Esophagus muscularis mucosa (tissue), 4 donors: ENCODE results near the gene ZFX.

ENCODE experiments used
- EP300 ChIP-seq: sonication (generic); formaldehyde crosslinking; IDR thresholded peaks from one replicate; pipeline ENCODE4 v1.6.1; 2017; ENCODE audit warnings: antibody characterized with exemption
- POLR2A ChIP-seq: fragments of 450-650 bp; IDR thresholded peaks from one replicate; pipeline ENCODE4 v1.6.1; 2017; ENCODE audit warnings: antibody characterized with exemption, moderate library complexity, mild to moderate bottlenecking, low read depth
- TF ChIP-seq, protein P1 (sequence below), 3 experiments: fragments of 200-600 bp in 2 of 3; fragments of 450-650 bp in 1 of 3; sonication (generic) in 2 of 3; IDR thresholded peaks; one replicate each; pipeline ENCODE4 v1.5.1; 2017 to 2019; ENCODE audit warnings: antibody characterized with exemption in 3 of 3, mild to moderate bottlenecking in 2 of 3, moderate library complexity in 1 of 3

DNA sequence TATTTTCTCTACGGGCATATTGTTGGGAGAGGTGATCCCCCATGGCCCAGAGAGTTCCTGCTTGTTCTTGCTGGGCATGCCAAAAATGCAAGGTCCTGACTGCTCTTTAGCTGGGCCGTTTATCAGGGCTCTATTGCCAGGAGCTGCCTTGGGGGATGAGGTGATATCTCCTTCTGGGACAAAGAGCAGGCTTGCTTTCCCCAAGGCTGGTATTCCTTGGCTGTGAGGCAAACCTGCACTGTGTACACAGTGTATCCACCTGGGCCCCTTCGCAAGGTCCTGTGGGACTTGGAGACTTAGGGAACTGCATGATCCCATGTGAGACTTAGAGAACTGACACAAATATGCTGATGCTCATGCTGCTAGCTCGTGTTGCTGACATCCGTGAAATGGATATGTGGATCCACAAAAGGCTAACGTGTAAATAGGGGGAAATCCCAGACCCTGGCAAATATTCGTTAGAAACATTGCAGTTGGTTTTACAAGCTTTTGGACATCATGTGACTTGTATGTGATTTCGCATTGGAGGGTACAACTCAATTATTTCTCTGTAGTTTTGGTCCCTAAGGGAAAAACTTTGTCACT, 24.4 kb upstream of the ZFX start:
- TF ChIP-seq, protein P1, sequence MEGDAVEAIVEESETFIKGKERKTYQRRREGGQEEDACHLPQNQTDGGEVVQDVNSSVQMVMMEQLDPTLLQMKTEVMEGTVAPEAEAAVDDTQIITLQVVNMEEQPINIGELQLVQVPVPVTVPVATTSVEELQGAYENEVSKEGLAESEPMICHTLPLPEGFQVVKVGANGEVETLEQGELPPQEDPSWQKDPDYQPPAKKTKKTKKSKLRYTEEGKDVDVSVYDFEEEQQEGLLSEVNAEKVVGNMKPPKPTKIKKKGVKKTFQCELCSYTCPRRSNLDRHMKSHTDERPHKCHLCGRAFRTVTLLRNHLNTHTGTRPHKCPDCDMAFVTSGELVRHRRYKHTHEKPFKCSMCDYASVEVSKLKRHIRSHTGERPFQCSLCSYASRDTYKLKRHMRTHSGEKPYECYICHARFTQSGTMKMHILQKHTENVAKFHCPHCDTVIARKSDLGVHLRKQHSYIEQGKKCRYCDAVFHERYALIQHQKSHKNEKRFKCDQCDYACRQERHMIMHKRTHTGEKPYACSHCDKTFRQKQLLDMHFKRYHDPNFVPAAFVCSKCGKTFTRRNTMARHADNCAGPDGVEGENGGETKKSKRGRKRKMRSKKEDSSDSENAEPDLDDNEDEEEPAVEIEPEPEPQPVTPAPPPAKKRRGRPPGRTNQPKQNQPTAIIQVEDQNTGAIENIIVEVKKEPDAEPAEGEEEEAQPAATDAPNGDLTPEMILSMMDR (IDR thresholded peaks at IDR 0.05) = no peak
- no peak for TF ChIP-seq EP300
- no peak for TF ChIP-seq POLR2A
